ENCODE results near the gene EMP2. TPM values are rescaled to one million over a fixed set of nuclear protein-coding genes. Genes with fewer than 3 reads are reported as not detected.

The EMP2 gene
- total and polyA plus RNA-seq, 3 donors from 2014 or later = 9.3 to 18.4 (median 13.1) TPM

- no peaks in the 10 kb centered on the region for H3K4me1 ChIP-seq
- no peaks in the 10 kb centered on the region for H3K27me3 ChIP-seq
- H3K36me3 ChIP-seq (ENCODE audit: low read depth, missing control alignments) = no peaks in the 10 kb centered on the region
- intact Hi-C loops (cut with DNase I; ENCODE audit: low total_unique reads) = no loop called here
- H3K27ac ChIP-seq = no peak overlapping the region
- WGBS, 2 donors = 85 to 89% methylated on average over 2 of the region's 2 CpGs
- TF ChIP-seq POLR2A (IDR thresholded peaks at IDR 0.05) = no peak
- no peak for TF ChIP-seq CTCF (IDR thresholded peaks at IDR 0.05)
- H3K9me3 ChIP-seq = no peaks in the 10 kb centered on the region
- no peak for DNase-seq
- H3K4me3 ChIP-seq = no peak overlapping the region
Observed at GRCh38 chr16:10522966-10523365, 57.4 kb downstream of the EMP2 start.

GRCh38 chr16:10521681-10522274, 58.6 kb downstream of the EMP2 start:
- H3K27ac ChIP-seq = no peak overlapping the region
- H3K4me1 ChIP-seq = no peaks in the 10 kb centered on the region
- intact Hi-C loops (cut with DNase I; ENCODE audit: low total_unique reads) = no loop called here
- DNase-seq = peak; percentile 78
- no peaks in the 10 kb centered on the region for H3K9me3 ChIP-seq
- no peaks in the 10 kb centered on the region for H3K36me3 ChIP-seq (ENCODE audit: low read depth, missing control alignments)
- TF ChIP-seq POLR2A (IDR thresholded peaks at IDR 0.05) (no peak), CTCF (IDR thresholded peaks at IDR 0.05) (peak; percentile 82 to 94 (median 87))
- no peak overlapping the region for H3K4me3 ChIP-seq
- H3K27me3 ChIP-seq = no peaks in the 10 kb centered on the region
- 42 to 46% methylated on average over 9 of the region's 9 CpGs for WGBS, 2 donors

DNA sequence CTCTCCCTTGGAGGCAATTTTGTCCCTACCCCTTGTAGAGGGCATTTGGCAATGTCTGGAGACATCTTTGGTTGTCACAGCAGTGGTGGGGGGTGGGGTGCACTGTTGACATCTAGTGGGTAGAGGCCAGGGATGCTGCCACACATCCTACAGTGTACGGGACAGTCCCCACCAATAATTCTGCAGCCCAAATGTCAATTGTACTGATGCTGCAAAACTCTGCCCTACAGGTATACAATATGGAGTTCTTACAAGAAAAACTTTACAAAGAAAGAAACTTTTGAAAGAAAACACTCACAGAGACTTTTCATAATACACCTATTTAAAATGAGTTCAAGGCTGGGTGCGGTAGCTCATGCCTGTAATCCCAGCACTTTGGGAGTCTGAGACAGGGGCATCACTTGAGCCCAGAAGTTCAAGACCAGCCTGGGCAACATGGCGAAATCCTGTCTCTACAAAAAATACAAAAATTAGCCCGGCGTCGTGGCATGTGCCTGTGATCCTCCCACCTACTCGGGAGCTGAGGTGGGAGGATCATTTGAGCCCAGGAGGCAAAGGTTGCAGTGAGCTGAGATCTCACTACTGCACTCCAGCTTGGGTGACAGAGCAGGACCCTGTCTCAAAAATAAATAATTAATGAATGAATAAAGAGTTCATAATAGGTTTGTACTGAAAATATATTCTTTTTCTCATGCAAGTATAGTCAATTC, 59.4 kb downstream of the EMP2 start:
- TF ChIP-seq POLR2A (IDR thresholded peaks at IDR 0.05) (no peak), CTCF (IDR thresholded peaks at IDR 0.05) (no peak)
- 75 to 76% methylated on average over 7 of the region's 7 CpGs for WGBS, 2 donors
- Histone ChIP-seq H3K27me3 (no peaks in the 10 kb centered on the region), H3K27ac (no peak overlapping the region), H3K4me3 (no peak overlapping the region), H3K9me3 (no peaks in the 10 kb centered on the region), H3K4me1 (no peaks in the 10 kb centered on the region), H3K36me3 (ENCODE audit: low read depth, missing control alignments) (no peaks in the 10 kb centered on the region)
- intact Hi-C loops (cut with DNase I; ENCODE audit: low total_unique reads) = no loop called here
- no peak for DNase-seq

GRCh38 chr16:10519929-10520868, 60.2 kb downstream of the EMP2 start:
- TF ChIP-seq CTCF (IDR thresholded peaks at IDR 0.05) = no peak
- no peak for TF ChIP-seq POLR2A (IDR thresholded peaks at IDR 0.05)
- H3K27ac ChIP-seq = no peak overlapping the region
- H3K4me3 ChIP-seq = no peak overlapping the region
- intact Hi-C loops (cut with DNase I; ENCODE audit: low total_unique reads) = loop anchor here (5.0 kb wide), 1 partner anchor 402 kb away; no protein-coding TSS in a partner anchor
- no peak for DNase-seq
- no peaks in the 10 kb centered on the region for H3K27me3 ChIP-seq
- WGBS, 2 donors = 77 to 79% methylated on average over 8 to 10 of the region's 10 CpGs
- no peaks in the 10 kb centered on the region for H3K9me3 ChIP-seq
- no peaks in the 10 kb centered on the region for H3K4me1 ChIP-seq
- H3K36me3 ChIP-seq (ENCODE audit: low read depth, missing control alignments) = no peaks in the 10 kb centered on the region
